ENCODE measurements around the gene KCND2.

KCND2 gene

DNA sequence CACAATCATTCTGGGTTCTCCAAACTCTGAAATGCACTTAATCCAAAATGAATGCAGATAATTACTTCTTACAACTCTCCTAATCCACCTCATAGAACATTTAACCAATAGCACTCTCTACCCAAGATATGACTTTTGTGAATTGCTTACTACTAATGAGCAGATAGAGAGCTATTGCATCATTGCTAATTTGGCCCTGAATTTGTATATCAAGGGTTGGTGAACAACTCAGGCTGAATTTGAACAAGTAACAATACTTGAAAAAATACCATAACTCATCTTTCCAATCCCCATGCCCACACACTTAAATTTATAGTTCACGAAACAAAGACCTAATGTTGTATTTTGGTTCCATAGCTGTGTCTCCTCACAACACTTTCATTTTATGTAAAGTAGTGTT is 339.0 kb downstream of the KCND2 start:
- no peak for TF ChIP-seq TCF12 (IDR thresholded peaks at IDR 0.05; ENCODE audit: low read depth)
- no peak for TF ChIP-seq RAD21 (IDR thresholded peaks at IDR 0.05; ENCODE audit: low read depth)
- TF ChIP-seq, protein P1, sequence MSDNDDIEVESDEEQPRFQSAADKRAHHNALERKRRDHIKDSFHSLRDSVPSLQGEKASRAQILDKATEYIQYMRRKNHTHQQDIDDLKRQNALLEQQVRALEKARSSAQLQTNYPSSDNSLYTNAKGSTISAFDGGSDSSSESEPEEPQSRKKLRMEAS (IDR thresholded peaks at IDR 0.05) = no peak
- TF ChIP-seq EGR1 (IDR thresholded peaks at IDR 0.05) = no peak
- TF ChIP-seq EP300 (IDR thresholded peaks at IDR 0.05; ENCODE audit: borderline replicate concordance) = no peak
- TF ChIP-seq, protein P2, sequence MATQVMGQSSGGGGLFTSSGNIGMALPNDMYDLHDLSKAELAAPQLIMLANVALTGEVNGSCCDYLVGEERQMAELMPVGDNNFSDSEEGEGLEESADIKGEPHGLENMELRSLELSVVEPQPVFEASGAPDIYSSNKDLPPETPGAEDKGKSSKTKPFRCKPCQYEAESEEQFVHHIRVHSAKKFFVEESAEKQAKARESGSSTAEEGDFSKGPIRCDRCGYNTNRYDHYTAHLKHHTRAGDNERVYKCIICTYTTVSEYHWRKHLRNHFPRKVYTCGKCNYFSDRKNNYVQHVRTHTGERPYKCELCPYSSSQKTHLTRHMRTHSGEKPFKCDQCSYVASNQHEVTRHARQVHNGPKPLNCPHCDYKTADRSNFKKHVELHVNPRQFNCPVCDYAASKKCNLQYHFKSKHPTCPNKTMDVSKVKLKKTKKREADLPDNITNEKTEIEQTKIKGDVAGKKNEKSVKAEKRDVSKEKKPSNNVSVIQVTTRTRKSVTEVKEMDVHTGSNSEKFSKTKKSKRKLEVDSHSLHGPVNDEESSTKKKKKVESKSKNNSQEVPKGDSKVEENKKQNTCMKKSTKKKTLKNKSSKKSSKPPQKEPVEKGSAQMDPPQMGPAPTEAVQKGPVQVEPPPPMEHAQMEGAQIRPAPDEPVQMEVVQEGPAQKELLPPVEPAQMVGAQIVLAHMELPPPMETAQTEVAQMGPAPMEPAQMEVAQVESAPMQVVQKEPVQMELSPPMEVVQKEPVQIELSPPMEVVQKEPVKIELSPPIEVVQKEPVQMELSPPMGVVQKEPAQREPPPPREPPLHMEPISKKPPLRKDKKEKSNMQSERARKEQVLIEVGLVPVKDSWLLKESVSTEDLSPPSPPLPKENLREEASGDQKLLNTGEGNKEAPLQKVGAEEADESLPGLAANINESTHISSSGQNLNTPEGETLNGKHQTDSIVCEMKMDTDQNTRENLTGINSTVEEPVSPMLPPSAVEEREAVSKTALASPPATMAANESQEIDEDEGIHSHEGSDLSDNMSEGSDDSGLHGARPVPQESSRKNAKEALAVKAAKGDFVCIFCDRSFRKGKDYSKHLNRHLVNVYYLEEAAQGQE (IDR thresholded peaks at IDR 0.05; ENCODE audit: low read depth) = no peak
- TF ChIP-seq NFIC (IDR thresholded peaks at IDR 0.05) = no peak
- TF ChIP-seq TAF1 (IDR thresholded peaks at IDR 0.05; ENCODE audit: low read depth) = no peak
- TF ChIP-seq YY1 (IDR thresholded peaks at IDR 0.05; ENCODE audit: low read depth) = no peak
- TF ChIP-seq CREB1 (IDR thresholded peaks at IDR 0.05; ENCODE audit: low read depth) = no peak
- TF ChIP-seq ZBTB7A (IDR thresholded peaks at IDR 0.05; ENCODE audit: low read depth) = no peak

DNA sequence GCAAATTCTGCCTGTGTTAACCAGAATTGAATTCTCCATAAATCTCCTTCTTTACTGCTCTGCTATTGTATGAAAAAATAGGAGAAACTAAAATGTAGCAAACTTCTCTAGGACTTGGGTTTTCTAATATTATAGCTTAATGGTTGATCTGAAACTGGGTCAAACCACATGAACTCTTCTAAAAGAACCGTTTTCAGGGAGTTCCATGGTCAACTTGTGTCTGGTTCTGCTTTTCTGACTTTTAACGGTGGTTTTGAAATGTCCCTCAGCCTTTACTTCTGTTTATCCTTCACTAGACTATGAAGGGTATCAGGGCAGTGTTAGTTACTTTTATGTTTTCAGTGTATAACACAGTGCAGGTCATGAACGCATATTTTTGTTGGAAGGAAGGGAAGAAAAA is 342.7 kb downstream of the KCND2 start:
- TF ChIP-seq YY1 (IDR thresholded peaks at IDR 0.05; ENCODE audit: low read depth) = no peak
- TF ChIP-seq EP300 (IDR thresholded peaks at IDR 0.05; ENCODE audit: borderline replicate concordance) = no peak
- no peak for TF ChIP-seq EGR1 (IDR thresholded peaks at IDR 0.05)
- no peak for TF ChIP-seq CREB1 (IDR thresholded peaks at IDR 0.05; ENCODE audit: low read depth)

DNA sequence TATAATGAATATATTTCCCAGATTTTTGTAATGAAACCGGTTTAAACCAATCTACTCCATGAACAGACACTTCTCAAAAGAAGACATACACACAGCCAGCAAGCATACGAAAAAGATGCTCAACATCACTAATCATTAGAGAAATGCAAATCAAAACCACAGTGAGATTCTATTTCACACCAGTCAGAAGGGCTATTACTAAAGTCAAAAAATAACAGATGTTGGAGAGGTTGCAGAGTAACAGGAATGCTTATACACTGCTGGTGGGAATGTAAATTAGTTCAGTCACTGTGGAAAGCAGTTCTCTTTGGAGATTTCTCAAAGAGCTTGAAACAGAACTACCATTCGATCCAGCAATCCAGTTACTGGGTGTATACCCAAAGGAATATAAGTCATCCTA is 344.3 kb downstream of the KCND2 start:
- no peak for TF ChIP-seq CEBPB (IDR thresholded peaks at IDR 0.05)
- TF ChIP-seq TCF12 (IDR thresholded peaks at IDR 0.05; ENCODE audit: low read depth) = no peak
- TF ChIP-seq EGR1 (IDR thresholded peaks at IDR 0.05) = no peak
- TF ChIP-seq, protein P2 (IDR thresholded peaks at IDR 0.05; ENCODE audit: low read depth) = no peak
- TF ChIP-seq CREB1 (IDR thresholded peaks at IDR 0.05; ENCODE audit: low read depth) = no peak
- no peak for TF ChIP-seq EP300 (IDR thresholded peaks at IDR 0.05; ENCODE audit: borderline replicate concordance)
- TF ChIP-seq TEAD4 (IDR thresholded peaks at IDR 0.05) = no peak
- TF ChIP-seq YY1 (IDR thresholded peaks at IDR 0.05; ENCODE audit: low read depth) = no peak
- no peak for TF ChIP-seq RAD21 (IDR thresholded peaks at IDR 0.05; ENCODE audit: low read depth)
- TF ChIP-seq FOXM1 (IDR thresholded peaks at IDR 0.05; ENCODE audit: borderline replicate concordance, low read depth) = no peak
- no peak for TF ChIP-seq TAF1 (IDR thresholded peaks at IDR 0.05; ENCODE audit: low read depth)
- TF ChIP-seq ZBTB7A (IDR thresholded peaks at IDR 0.05; ENCODE audit: low read depth) = no peak
- no peak for TF ChIP-seq NFIC (IDR thresholded peaks at IDR 0.05)
- TF ChIP-seq, protein P3, sequence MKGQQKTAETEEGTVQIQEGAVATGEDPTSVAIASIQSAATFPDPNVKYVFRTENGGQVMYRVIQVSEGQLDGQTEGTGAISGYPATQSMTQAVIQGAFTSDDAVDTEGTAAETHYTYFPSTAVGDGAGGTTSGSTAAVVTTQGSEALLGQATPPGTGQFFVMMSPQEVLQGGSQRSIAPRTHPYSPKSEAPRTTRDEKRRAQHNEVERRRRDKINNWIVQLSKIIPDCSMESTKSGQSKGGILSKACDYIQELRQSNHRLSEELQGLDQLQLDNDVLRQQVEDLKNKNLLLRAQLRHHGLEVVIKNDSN (IDR thresholded peaks at IDR 0.05) = no peak
- TF ChIP-seq, protein P1 (IDR thresholded peaks at IDR 0.05) = no peak

DNA sequence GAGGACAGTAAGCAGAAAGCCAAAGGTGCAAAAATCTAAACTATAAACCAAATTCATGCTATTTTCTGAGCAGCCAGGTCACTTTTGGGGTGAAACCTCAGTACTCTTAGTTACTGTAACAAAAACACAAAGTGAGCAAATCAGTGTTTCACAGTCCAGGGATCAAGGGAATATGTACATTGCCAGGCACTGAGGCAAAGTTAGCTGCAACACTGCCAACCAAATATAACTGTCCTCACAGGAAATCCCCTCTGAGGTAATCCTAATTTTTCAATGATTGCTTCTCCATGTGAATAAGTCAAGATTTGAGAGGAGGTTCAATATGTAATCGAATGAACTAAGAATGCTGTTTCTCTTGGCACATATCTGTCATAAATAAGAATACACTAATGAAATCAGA is 355.3 kb downstream of the KCND2 start:
- TF ChIP-seq TCF12 (IDR thresholded peaks at IDR 0.05; ENCODE audit: low read depth) = no peak
- TF ChIP-seq, protein P3 (IDR thresholded peaks at IDR 0.05) = no peak
- TF ChIP-seq NFIC (IDR thresholded peaks at IDR 0.05) = no peak
- no peak for TF ChIP-seq YY1 (IDR thresholded peaks at IDR 0.05; ENCODE audit: low read depth)
- TF ChIP-seq FOXM1 (IDR thresholded peaks at IDR 0.05; ENCODE audit: borderline replicate concordance, low read depth) = no peak

DNA sequence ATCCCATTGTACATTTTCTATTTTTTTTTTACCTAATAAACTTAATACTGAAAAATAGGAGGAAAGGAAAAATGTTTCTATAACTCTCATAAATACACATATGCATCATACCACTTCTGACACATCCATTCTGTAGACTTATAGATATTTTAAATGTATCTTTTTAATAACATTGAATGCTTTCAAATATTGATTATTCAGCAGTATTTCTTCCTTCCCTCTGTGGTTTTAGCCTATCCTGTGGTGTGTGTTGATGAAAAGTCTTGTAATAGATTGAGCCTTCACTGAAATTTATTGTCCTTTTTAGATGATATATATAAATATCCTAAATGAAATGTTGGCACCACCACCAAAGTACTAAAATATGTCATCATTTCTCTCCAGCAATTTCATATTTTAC is 366.9 kb downstream of the KCND2 start:
- TF ChIP-seq EP300 (IDR thresholded peaks at IDR 0.05; ENCODE audit: borderline replicate concordance) (no peak), TEAD4 (IDR thresholded peaks at IDR 0.05) (no peak), NFIC (IDR thresholded peaks at IDR 0.05) (no peak), CEBPB (IDR thresholded peaks at IDR 0.05) (no peak), TCF12 (IDR thresholded peaks at IDR 0.05; ENCODE audit: low read depth) (no peak), CREB1 (IDR thresholded peaks at IDR 0.05; ENCODE audit: low read depth) (no peak), RAD21 (IDR thresholded peaks at IDR 0.05; ENCODE audit: low read depth) (no peak), EGR1 (IDR thresholded peaks at IDR 0.05) (no peak), TAF1 (IDR thresholded peaks at IDR 0.05; ENCODE audit: low read depth) (no peak), FOXM1 (IDR thresholded peaks at IDR 0.05; ENCODE audit: borderline replicate concordance, low read depth) (no peak), ZBTB7A (IDR thresholded peaks at IDR 0.05; ENCODE audit: low read depth) (no peak), YY1 (IDR thresholded peaks at IDR 0.05; ENCODE audit: low read depth) (no peak)
- TF ChIP-seq, protein P3 (IDR thresholded peaks at IDR 0.05) = no peak
- TF ChIP-seq, protein P1 (IDR thresholded peaks at IDR 0.05) = no peak
- TF ChIP-seq, protein P2 (IDR thresholded peaks at IDR 0.05; ENCODE audit: low read depth) = no peak
